Endothelial cell of umbilical vein (primary cell): ENCODE data around the gene ZNF697. TPM values are rescaled to one million over a fixed set of nuclear protein-coding genes. Genes with fewer than 3 reads are reported as not detected.

ENCODE experiments used
- BruUV-seq: library from RNA; stranded (reverse); fragments of 400-500 nt; replicated peaks from 2 replicates; lab custom pipeline; 2021; lab: Mats Ljungman, UMichigan
- CTCF ChIA-PET: fragments of 300-600, 350-600 bp; sonication (Branson Sonifier 250); formaldehyde crosslinking; loops from one replicate; lab custom pipeline; 2021; ENCODE audit warnings: antibody characterized with exemption, inconsistent platforms; lab: Charles Lee
- POLR2A ChIA-PET: fragments of 300-600, 350-600 bp; sonication (Branson Sonifier 250); formaldehyde crosslinking; loops from one replicate; lab custom pipeline; 2021; ENCODE audit warnings: antibody characterized with exemption, inconsistent platforms; lab: Charles Lee
- DNase-seq: peaks from one replicate; pipeline ENCODE4 v3.0.0-alpha.2; 2011; ENCODE audit warnings: low read depth, low spot score
- FAIRE-seq: peaks from 2 replicates; lab custom pipeline; 2011; peaks lifted over from hg19 to GRCh38; lab: Jason Lieb, UNC
- H2AFZ ChIP-seq: 2 replicates; pipeline ENCODE4 v1.6.0; 2012; ENCODE audit warnings: low read depth, low read length, control low read depth, inconsistent platforms
- H3K27ac ChIP-seq: 2 replicates; pipeline ENCODE4 v1.5.1; 2011; ENCODE audit warnings: low read depth, mild to moderate bottlenecking, control low read depth, low read length, moderate library complexity; ENCODE audit not compliant: insufficient read depth
- H3K27me3 ChIP-seq, 2 experiments: 2 replicates each; pipeline versions ENCODE4 v1.6.0 to v1.6.1; 2011; ENCODE audit warnings: low read length in 2 of 2, mixed read lengths in 1 of 2; ENCODE audit not compliant: control insufficient read depth in 2 of 2, insufficient read depth in 2 of 2
- H3K36me3 ChIP-seq, 2 experiments: 2 replicates in 1 of 2; 3 replicates in 1 of 2; pipeline ENCODE4 v1.5.1; 2011; ENCODE audit warnings: low read length in 2 of 2, mild to moderate bottlenecking in 1 of 2, moderate library complexity in 1 of 2; ENCODE audit not compliant: control insufficient read depth in 2 of 2, insufficient read depth in 2 of 2; ENCODE audit errors: extremely low read depth in 1 of 2
- H3K4me1 ChIP-seq: 3 replicates; pipeline ENCODE4 v1.5.1; 2011; ENCODE audit warnings: mild to moderate bottlenecking, low read length; ENCODE audit not compliant: control insufficient read depth, insufficient read depth; ENCODE audit errors: extremely low read depth
- H3K4me2 ChIP-seq: 2 replicates; pipeline ENCODE4 v1.6.1; 2011; ENCODE audit warnings: low read length, control low read depth, mixed read lengths; ENCODE audit not compliant: insufficient read depth
- H3K4me3 ChIP-seq, 3 experiments: fragments of 200-600 bp in 1 of 3; sonication (generic), shearing (Covaris generic) in 1 of 3; replicated peaks in 1 of 3; 2 replicates each; pipeline ENCODE4 v1.5.1; 2011 to 2016; ENCODE audit warnings: control low read depth in 3 of 3, low read length in 3 of 3, mild to moderate bottlenecking in 2 of 3, inconsistent platforms in 1 of 3, low read depth in 1 of 3, moderate library complexity in 1 of 3; ENCODE audit not compliant: insufficient read depth in 1 of 3
- H3K79me2 ChIP-seq: 2 replicates; pipeline ENCODE4 v1.6.0; 2012; ENCODE audit warnings: low read length, inconsistent platforms; ENCODE audit not compliant: control insufficient read depth, insufficient read depth
- H3K9ac ChIP-seq: replicated peaks from 2 replicates; pipeline ENCODE3; 2011; ENCODE audit warnings: low read length, control low read depth; ENCODE audit not compliant: insufficient read depth; ENCODE audit errors: extremely low read depth
- H3K9me1 ChIP-seq: replicated peaks from 3 replicates; pipeline ENCODE4 v1.6.0; 2011; ENCODE audit warnings: mild to moderate bottlenecking, low read length; ENCODE audit not compliant: control insufficient read depth, insufficient read depth; ENCODE audit errors: extremely low read depth
- H3K9me3 ChIP-seq: replicated peaks from 2 replicates; pipeline ENCODE4 v1.5.1; 2012; ENCODE audit warnings: low read length, inconsistent platforms; ENCODE audit not compliant: control insufficient read depth, insufficient read depth
- H4K20me1 ChIP-seq: replicated peaks from 2 replicates; pipeline ENCODE3; 2011; ENCODE audit warnings: mild to moderate bottlenecking, low read length; ENCODE audit not compliant: control insufficient read depth, insufficient read depth; ENCODE audit errors: extremely low read depth
- EZH2 ChIP-seq: IDR thresholded peaks from 2 replicates; pipeline ENCODE4 v1.6.1; 2012; ENCODE audit warnings: borderline replicate concordance, low read depth, mild to moderate bottlenecking, moderate library complexity, low read length, inconsistent platforms; ENCODE audit not compliant: severe bottlenecking
- FOS ChIP-seq: IDR thresholded peaks from 2 replicates; pipeline ENCODE4 v1.6.1; 2011; ENCODE audit warnings: mild to moderate bottlenecking, low read length, moderate library complexity, borderline replicate concordance; ENCODE audit not compliant: insufficient read depth
- GATA2 ChIP-seq: IDR thresholded peaks from 2 replicates; pipeline ENCODE4 v1.7.0; 2011; ENCODE audit warnings: low read depth, mild to moderate bottlenecking, moderate library complexity, mixed read lengths, low read length; ENCODE audit not compliant: insufficient read length, insufficient read depth
- JUN ChIP-seq: IDR thresholded peaks from 2 replicates; pipeline ENCODE4 v1.6.1; 2011; ENCODE audit warnings: borderline replicate concordance, low read depth; ENCODE audit not compliant: insufficient read length, insufficient read depth
- MYC ChIP-seq: IDR thresholded peaks from one replicate; pipeline ENCODE4 v1.6.1; 2011; ENCODE audit warnings: mild to moderate bottlenecking, low read depth, low read length
- POLR2A ChIP-seq: IDR thresholded peaks from 2 replicates; pipeline ENCODE4 v1.6.1; 2012; ENCODE audit warnings: low read depth, mild to moderate bottlenecking, control low read depth, low read length
- POLR2AphosphoS5 ChIP-seq: IDR thresholded peaks from 2 replicates; pipeline ENCODE4 v1.6.1; 2012; ENCODE audit warnings: low read depth, mild to moderate bottlenecking, control low read depth, low read length, moderate library complexity; ENCODE audit not compliant: insufficient read depth
- dilution Hi-C: fragments of 300-500 bp; cut with MboI; formaldehyde crosslinking; loops from one replicate; pipeline ENCODE4 v1.15.0; 2019; ENCODE audit warnings: low sequenced_read_pairs; ENCODE audit not compliant: extremely low pct_ligation_motif_present
- intact Hi-C: fragments of 100-400 bp; cut with micrococcal nuclease; formaldehyde crosslinking; loops from one replicate; pipeline ENCODE4 v1.10.0; 2022
- polyA plus RNA-seq, 4 experiments: library from polyadenylated mRNA; depleted of rRNA in 3 of 4; stranded (reverse) in 3 of 4; unstranded in 1 of 4; fragments of >200 nt; gene quantifications; 2 replicates each; pipeline versions ENCODE4 v1.2.1 to v1.2.3, GENCODE V29; 2011 to 2012; ENCODE audit warnings: missing spikeins in 1 of 4
- total RNA-seq: library from RNA; stranded (reverse); gene quantifications from 2 replicates; pipeline ENCODE4 v1.2.3, GENCODE V29; 2021
- TF ChIP-seq, protein P1 (sequence below): IDR thresholded peaks from 2 replicates; pipeline ENCODE4 v1.6.1; 2011; ENCODE audit not compliant: insufficient read depth, insufficient read length
- TF ChIP-seq, protein P2 (sequence below), 2 donors: IDR thresholded peaks; 1 replicate in 1 of 2; 2 replicates in 1 of 2; pipeline ENCODE4 v1.5.1; 2011; ENCODE audit warnings: low read length in 2 of 2, mild to moderate bottlenecking in 2 of 2, moderate library complexity in 2 of 2, control low read depth in 1 of 2, inconsistent platforms in 1 of 2, low read depth in 1 of 2; ENCODE audit not compliant: insufficient read depth in 1 of 2; ENCODE audit errors: extremely low read depth in 1 of 2

ZNF697 gene
- total and polyA plus RNA-seq, 2 donors (not counting 3 experiments of a cell fraction or from before 2014, with no cell fraction given): 6.2 to 14.1 TPM

DNA sequence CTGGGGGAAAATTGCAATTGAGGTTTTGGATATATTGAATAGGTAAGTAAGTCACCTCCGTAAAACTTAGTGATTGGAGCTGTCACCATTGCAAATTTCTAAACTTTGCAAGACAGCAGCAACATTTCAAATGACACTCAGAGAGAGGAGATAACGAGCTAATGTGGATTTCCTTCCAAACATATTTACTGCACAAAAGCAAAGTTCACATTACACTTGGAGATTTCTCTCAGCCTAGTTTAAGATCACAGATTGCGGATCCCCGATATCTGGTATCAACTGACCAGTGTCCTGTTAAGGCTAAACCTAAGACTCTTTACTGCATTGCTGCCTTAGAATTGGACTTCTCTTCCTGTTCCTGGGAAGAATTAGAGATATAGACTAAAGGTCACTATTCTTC, 47.5 kb downstream of the ZNF697 start:
- Histone ChIP-seq H3K4me3 (no peak overlapping the region), H3K4me2 (no peak overlapping the region), H3K9ac (no peak overlapping the region), H3K9me3 (no peaks in the 10 kb centered on the region), H3K4me1 (peaks cover 22% of the 10 kb centered on the region), H3K36me3 (no peaks in the 10 kb centered on the region), H4K20me1 (no peaks in the 10 kb centered on the region), H3K79me2 (no peaks in the 10 kb centered on the region), H2AFZ (no peak overlapping the region), H3K27me3 (no peaks in the 10 kb centered on the region), H3K27ac (no peak overlapping the region), H3K9me1 (no peaks in the 10 kb centered on the region)
- DNase-seq (no peak), FAIRE-seq (no peak)
- no TSS peak for BruUV-seq
- POLR2A ChIA-PET: no interaction called here
- CTCF ChIA-PET: interaction anchor here (0.9 to 1.4 kb wide), 3 partner anchors 9 to 142 kb away, joined by 3 to 5 read pairs (median 3); no protein-coding TSS in a partner anchor
- intact Hi-C loops (no loop called here), dilution Hi-C loops (no loop called here)
- TF ChIP-seq FOS: no peak
- TF ChIP-seq, protein P1, sequence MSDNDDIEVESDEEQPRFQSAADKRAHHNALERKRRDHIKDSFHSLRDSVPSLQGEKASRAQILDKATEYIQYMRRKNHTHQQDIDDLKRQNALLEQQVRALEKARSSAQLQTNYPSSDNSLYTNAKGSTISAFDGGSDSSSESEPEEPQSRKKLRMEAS: no peak
- no peak for TF ChIP-seq GATA2
- no peak for TF ChIP-seq EZH2
- TF ChIP-seq POLR2AphosphoS5: no peak
- TF ChIP-seq POLR2A: no peak
- no peak for TF ChIP-seq JUN
- TF ChIP-seq MYC: no peak
- TF ChIP-seq, protein P2, sequence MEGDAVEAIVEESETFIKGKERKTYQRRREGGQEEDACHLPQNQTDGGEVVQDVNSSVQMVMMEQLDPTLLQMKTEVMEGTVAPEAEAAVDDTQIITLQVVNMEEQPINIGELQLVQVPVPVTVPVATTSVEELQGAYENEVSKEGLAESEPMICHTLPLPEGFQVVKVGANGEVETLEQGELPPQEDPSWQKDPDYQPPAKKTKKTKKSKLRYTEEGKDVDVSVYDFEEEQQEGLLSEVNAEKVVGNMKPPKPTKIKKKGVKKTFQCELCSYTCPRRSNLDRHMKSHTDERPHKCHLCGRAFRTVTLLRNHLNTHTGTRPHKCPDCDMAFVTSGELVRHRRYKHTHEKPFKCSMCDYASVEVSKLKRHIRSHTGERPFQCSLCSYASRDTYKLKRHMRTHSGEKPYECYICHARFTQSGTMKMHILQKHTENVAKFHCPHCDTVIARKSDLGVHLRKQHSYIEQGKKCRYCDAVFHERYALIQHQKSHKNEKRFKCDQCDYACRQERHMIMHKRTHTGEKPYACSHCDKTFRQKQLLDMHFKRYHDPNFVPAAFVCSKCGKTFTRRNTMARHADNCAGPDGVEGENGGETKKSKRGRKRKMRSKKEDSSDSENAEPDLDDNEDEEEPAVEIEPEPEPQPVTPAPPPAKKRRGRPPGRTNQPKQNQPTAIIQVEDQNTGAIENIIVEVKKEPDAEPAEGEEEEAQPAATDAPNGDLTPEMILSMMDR (IDR thresholded peaks at IDR 0.05; ENCODE audit: extremely low read depth in 1 of 2, insufficient read depth in 1 of 2, low read depth in 1 of 2, low read length in 2 of 2): no peak
